HCT116 (cell line): ENCODE measurements around the gene STAMBP. TPM values are rescaled to one million over a fixed set of nuclear protein-coding genes. Genes with fewer than 3 reads are reported as not detected.

Experiments
- ATAC-seq: fragments of 200-7000 bp; cut with Tn5 transposase; 2 replicates; pipeline ENCODE4 v1.9.1; 2020; ENCODE audit warnings: mild to moderate bottlenecking, moderate library complexity
- BruUV-seq: library from RNA; stranded (reverse); fragments of 400-500 nt; replicated peaks from 2 replicates; lab custom pipeline; 2021; lab: Mats Ljungman, UMichigan
- CTCF ChIA-PET: fragments of 300-600 bp; sonication (Branson Sonifier 250); formaldehyde crosslinking; loops from one replicate; lab custom pipeline; 2021; ENCODE audit warnings: antibody characterized with exemption; lab: Charles Lee
- POLR2A ChIA-PET: fragments of 300-600, 350-600 bp; sonication (Branson Sonifier 250); formaldehyde crosslinking; loops from one replicate; lab custom pipeline; 2021; ENCODE audit warnings: antibody characterized with exemption; lab: Charles Lee
- RAD21 ChIA-PET, 2 experiments: fragments of 300-600 bp; sonication (Branson Sonifier 250); formaldehyde crosslinking; loops; one replicate each; lab custom pipeline; 2023; ENCODE audit warnings: low total read pairs in 2 of 2; ENCODE audit not compliant: uncharacterized antibody in 2 of 2, unreplicated experiment in 2 of 2, low non-redundant PET in 1 of 2; lab: Charles Lee
- DNase-seq: peaks from one replicate; pipeline ENCODE4 v3.0.0-alpha.2; 2010; ENCODE audit warnings: low read depth, low spot score
- H2AFZ ChIP-seq: fragments of 200-600 bp; shearing (Covaris generic), sonication (generic); 2 replicates; pipeline ENCODE4 v1.6.1; 2017; ENCODE audit warnings: low read depth, mixed run types, mixed read lengths, antibody characterized with exemption, low read length; ENCODE audit not compliant: poor library complexity, severe bottlenecking
- H3K27ac ChIP-seq: 2 replicates; pipeline ENCODE4 v1.5.1; 2012; ENCODE audit warnings: low read depth, low read length
- H3K27me3 ChIP-seq: fragments of 200-600 bp; sonication (generic); 2 replicates; pipeline ENCODE4 v1.6.1; 2016; ENCODE audit warnings: mixed run types, low read length, mixed read lengths; ENCODE audit not compliant: insufficient read depth
- H3K36me3 ChIP-seq, 2 experiments: fragments of 200-500 bp in 1 of 2; fragments of 200-600 bp in 1 of 2; sonication (Bioruptor generic) in 1 of 2; sonication (generic) in 1 of 2; 2 replicates each; pipeline versions ENCODE4 v1.5.1 to v1.6.1; 2014 to 2016; ENCODE audit warnings: low read length in 2 of 2, inconsistent platforms in 1 of 2, mixed read lengths in 1 of 2, mixed run types in 1 of 2; ENCODE audit not compliant: insufficient read depth in 2 of 2, control insufficient read depth in 1 of 2
- H3K4me1 ChIP-seq, 2 experiments: fragments of 200-600 bp in 1 of 2; sonication (generic) in 1 of 2; 2 replicates each; pipeline versions ENCODE4 v1.5.1 to v1.6.1; 2012 to 2017; ENCODE audit warnings: low read length in 2 of 2, inconsistent platforms in 1 of 2, mild to moderate bottlenecking in 1 of 2, mixed read lengths in 1 of 2, mixed run types in 1 of 2, moderate library complexity in 1 of 2; ENCODE audit not compliant: insufficient read depth in 2 of 2, control insufficient read depth in 1 of 2
- H3K4me2 ChIP-seq: fragments of 200-600 bp; sonication (generic); 2 replicates; pipeline ENCODE4 v1.6.1; 2017; ENCODE audit warnings: mixed run types, low read length, mixed read lengths
- H3K4me3 ChIP-seq, 2 experiments: fragments of 200-600 bp in 1 of 2; sonication (generic) in 1 of 2; replicated peaks in 1 of 2; 2 replicates each; pipeline ENCODE4 v1.5.1; 2011 to 2016; ENCODE audit warnings: low read length in 2 of 2, control low read depth in 1 of 2, low read depth in 1 of 2, mild to moderate bottlenecking in 1 of 2, mixed read lengths in 1 of 2, mixed run types in 1 of 2
- H3K79me2 ChIP-seq: fragments of 200-600 bp; sonication (generic); 2 replicates; pipeline ENCODE4 v1.6.1; 2017; ENCODE audit warnings: mild to moderate bottlenecking, mixed run types, low read length, moderate library complexity, mixed read lengths; ENCODE audit not compliant: insufficient read depth
- H3K9ac ChIP-seq: fragments of 200-600 bp; sonication (generic); 2 replicates; pipeline ENCODE4 v1.6.1; 2016; ENCODE audit warnings: low read length, mixed read lengths
- H3K9me2 ChIP-seq: fragments of 200-600 bp; sonication (generic), shearing (Covaris generic); 2 replicates; pipeline ENCODE4 v1.6.1; 2017; ENCODE audit warnings: mixed run types, mild to moderate bottlenecking, moderate library complexity; ENCODE audit not compliant: insufficient read depth
- H3K9me3 ChIP-seq, 2 experiments: fragments of 200-500 bp in 1 of 2; fragments of 200-600 bp in 1 of 2; sonication (Bioruptor generic) in 1 of 2; sonication (generic) in 1 of 2; 2 replicates each; pipeline ENCODE4 v1.6.1; 2014 to 2017; ENCODE audit warnings: low read length in 2 of 2, mixed read lengths in 2 of 2, inconsistent platforms in 1 of 2, low read depth in 1 of 2, mild to moderate bottlenecking in 1 of 2, mixed run types in 1 of 2, moderate library complexity in 1 of 2; ENCODE audit not compliant: control insufficient read depth in 1 of 2, insufficient read depth in 1 of 2
- H4K20me1 ChIP-seq: fragments of 200-600 bp; sonication (generic), shearing (Covaris generic); 2 replicates; pipeline ENCODE4 v1.6.1; 2017; ENCODE audit warnings: mixed run types, mild to moderate bottlenecking, moderate library complexity; ENCODE audit not compliant: insufficient read depth
- CEBPB ChIP-seq: IDR thresholded peaks from 2 replicates; pipeline ENCODE4 v1.6.1; 2012; ENCODE audit warnings: low read depth
- EZH2 ChIP-seq: fragments of 200-600 bp; sonication (generic); IDR thresholded peaks from 2 replicates; pipeline ENCODE4 v1.6.1; 2017; ENCODE audit warnings: antibody characterized with exemption, mixed run types
- FOSL1 ChIP-seq: IDR thresholded peaks from 2 replicates; pipeline ENCODE4 v1.6.1; 2012; ENCODE audit warnings: low read depth
- RAD21 ChIP-seq: IDR thresholded peaks from 2 replicates; pipeline ENCODE4 v1.6.1; 2012; ENCODE audit warnings: low read depth, mild to moderate bottlenecking
- TCF7L2 ChIP-seq: IDR thresholded peaks from 2 replicates; pipeline ENCODE4 v1.7.0; 2011; ENCODE audit warnings: borderline replicate concordance, inconsistent platforms; ENCODE audit not compliant: insufficient read depth, insufficient read length; ENCODE audit errors: extremely low read depth
- YY1 ChIP-seq: IDR thresholded peaks from 2 replicates; pipeline ENCODE4 v1.6.1; 2011; ENCODE audit warnings: low read length, low read depth, moderate library complexity, mild to moderate bottlenecking; ENCODE audit not compliant: insufficient replicate concordance; ENCODE audit errors: extremely low read depth
- intact Hi-C: fragments of 100-400 bp; cut with micrococcal nuclease; formaldehyde crosslinking; loops from 2 replicates; pipeline ENCODE4 v1.10.0; 2022
- total RNA-seq: library from RNA; stranded (reverse); gene quantifications from one replicate; pipeline ENCODE4 v1.2.1, GENCODE V29; 2021; ENCODE audit not compliant: unreplicated experiment
- TF ChIP-seq, protein P1 (sequence below), 3 experiments: fragments of 200-600 bp in 1 of 3; sonication (generic) in 1 of 3; IDR thresholded peaks in 2 of 3; conservative IDR thresholded peaks in 1 of 3; 2 replicates each; pipeline ENCODE4 v1.5.1; 2012 to 2017; ENCODE audit warnings: low read depth in 2 of 3, low read length in 2 of 3, antibody characterized with exemption in 1 of 3, borderline replicate concordance in 1 of 3, control low read depth in 1 of 3, mild to moderate bottlenecking in 1 of 3, mixed read lengths in 1 of 3, mixed run types in 1 of 3, moderate library complexity in 1 of 3; ENCODE audit not compliant: insufficient read depth in 1 of 3

The STAMBP gene
- total RNA-seq, 1 experiment from 2014 or later = 45.2 TPM

DNA sequence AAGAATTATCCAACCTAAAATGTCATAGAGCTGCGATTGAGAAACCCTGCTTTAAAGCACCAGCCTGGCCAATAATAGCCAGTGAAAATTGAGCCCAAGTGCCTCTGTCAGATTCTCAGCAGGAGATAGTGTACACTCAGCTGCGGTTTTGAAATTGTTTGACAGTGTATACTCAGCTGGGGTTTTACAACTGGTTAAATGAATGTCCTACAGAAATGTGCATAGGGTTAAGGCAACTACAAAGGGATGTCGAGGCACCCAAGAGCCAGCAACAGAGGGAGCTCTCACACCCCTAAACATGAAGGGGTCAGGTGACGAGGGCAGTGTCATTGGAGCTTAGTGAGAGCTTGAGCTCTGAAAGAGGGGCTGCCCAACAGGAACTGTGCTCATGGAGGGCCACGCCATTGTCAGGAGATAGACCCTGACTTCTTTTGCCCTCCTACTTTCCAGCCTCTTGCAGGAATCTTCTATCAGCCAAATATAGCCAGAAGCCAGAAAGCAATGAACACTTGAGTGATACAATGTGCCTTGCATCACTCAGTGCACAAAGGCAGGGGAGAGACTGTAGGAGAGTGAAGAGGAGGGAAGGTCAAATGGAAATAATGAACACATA is 79.2 kb downstream of the STAMBP start:
- POLR2A ChIA-PET = no interaction called here

More for the DNA sequence above, 79.2 kb downstream of the STAMBP start:
- peak; percentile 81 for ATAC-seq
- ChIA-PET CTCF (interaction anchor here (0.6 to 1.3 kb wide), 4 partner anchors 9 to 243 kb away, joined by 3 to 6 read pairs (median 4); no protein-coding TSS in a partner anchor), RAD21 (interaction anchor here in 1 of 2 experiments (0.7 kb wide), 1 partner anchor 239 kb away, joined by 3 read pairs; no protein-coding TSS in a partner anchor)
- Histone ChIP-seq H3K9ac (no peak overlapping the region), H3K9me3 (no peaks in the 10 kb centered on the region), H2AFZ (no peak overlapping the region), H3K4me2 (no peak overlapping the region), H3K27ac (no peak overlapping the region), H3K4me1 (no peaks in the 10 kb centered on the region), H3K36me3 (no peaks in the 10 kb centered on the region), H3K4me3 (no peak overlapping the region), H3K9me2 (no peaks in the 10 kb centered on the region), H3K27me3 (no peaks in the 10 kb centered on the region), H4K20me1 (no peaks in the 10 kb centered on the region), H3K79me2 (no peaks in the 10 kb centered on the region)
- no peak for DNase-seq
- TF ChIP-seq YY1 (no peak), TCF7L2 (no peak), EZH2 (no peak), CEBPB (no peak), RAD21 (peak; percentile 71), FOSL1 (no peak)
- TF ChIP-seq, protein P1, sequence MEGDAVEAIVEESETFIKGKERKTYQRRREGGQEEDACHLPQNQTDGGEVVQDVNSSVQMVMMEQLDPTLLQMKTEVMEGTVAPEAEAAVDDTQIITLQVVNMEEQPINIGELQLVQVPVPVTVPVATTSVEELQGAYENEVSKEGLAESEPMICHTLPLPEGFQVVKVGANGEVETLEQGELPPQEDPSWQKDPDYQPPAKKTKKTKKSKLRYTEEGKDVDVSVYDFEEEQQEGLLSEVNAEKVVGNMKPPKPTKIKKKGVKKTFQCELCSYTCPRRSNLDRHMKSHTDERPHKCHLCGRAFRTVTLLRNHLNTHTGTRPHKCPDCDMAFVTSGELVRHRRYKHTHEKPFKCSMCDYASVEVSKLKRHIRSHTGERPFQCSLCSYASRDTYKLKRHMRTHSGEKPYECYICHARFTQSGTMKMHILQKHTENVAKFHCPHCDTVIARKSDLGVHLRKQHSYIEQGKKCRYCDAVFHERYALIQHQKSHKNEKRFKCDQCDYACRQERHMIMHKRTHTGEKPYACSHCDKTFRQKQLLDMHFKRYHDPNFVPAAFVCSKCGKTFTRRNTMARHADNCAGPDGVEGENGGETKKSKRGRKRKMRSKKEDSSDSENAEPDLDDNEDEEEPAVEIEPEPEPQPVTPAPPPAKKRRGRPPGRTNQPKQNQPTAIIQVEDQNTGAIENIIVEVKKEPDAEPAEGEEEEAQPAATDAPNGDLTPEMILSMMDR (IDR thresholded peaks at IDR 0.05 in 2 of 3, conservative IDR thresholded peaks at IDR 0.05 in 1 of 3; ENCODE audit: borderline replicate concordance in 1 of 3, insufficient read depth in 1 of 3, low read depth in 2 of 3, low read length in 2 of 3) = peak; percentile 29 to 56 (median 38); a peak in 5 of 6 replicates
- BruUV-seq = no TSS peak
- intact Hi-C loops = no loop called here
